DMS 273 (cell line): ENCODE results near the gene ST6GAL1.
"Not testable (repeated sequence)": the region's sequence is repeated elsewhere in the genome, so short reads cannot be mapped to it uniquely, and the experiment has no call there.

Experiments
- DNase-seq: peaks from one replicate; lab custom pipeline; 2025; ENCODE audit not compliant: unreplicated experiment; lab: John Stamatoyannopoulos, UW

The ST6GAL1 gene

DNA sequence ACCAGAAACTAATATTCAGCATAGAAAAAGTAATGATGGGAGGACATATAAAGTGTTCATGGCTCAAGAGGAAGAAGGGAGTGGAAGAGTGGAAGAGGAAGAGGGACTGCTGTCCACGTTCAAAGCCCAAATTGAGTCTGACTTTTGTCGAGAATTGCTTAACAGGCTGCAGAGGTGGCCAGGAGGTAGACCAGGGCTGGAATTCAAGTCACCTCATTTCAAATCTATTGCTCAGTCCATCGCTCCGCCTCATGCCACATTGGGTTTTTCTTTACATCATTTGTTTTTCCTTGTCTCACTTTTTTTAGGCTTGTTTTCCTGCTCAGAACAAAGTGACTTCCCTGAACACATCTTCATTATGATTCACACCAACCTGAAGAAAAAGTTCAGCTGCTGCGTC, 112.0 kb downstream of the ST6GAL1 start:
- no peak for DNase-seq

DNA sequence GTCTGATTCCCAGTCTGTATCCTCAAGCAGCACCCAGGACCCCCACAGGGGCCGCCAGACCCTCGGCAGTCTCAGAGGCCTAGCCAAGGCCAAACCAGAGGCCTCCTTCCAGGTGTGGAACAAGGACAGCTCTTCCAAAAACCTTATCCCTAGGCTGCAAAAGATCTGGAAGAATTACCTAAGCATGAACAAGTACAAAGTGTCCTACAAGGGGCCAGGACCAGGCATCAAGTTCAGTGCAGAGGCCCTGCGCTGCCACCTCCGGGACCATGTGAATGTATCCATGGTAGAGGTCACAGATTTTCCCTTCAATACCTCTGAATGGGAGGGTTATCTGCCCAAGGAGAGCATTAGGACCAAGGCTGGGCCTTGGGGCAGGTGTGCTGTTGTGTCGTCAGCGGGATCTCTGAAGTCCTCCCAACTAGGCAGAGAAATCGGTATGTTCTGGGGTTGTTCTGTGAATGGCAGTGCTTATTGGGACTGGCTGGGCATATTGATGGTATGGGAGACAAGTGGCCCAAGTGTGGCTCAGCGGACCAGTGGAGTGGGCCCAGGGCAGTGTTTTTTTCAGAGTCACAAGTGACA, 112.6 kb downstream of the ST6GAL1 start:
- DNase-seq = no peak

DNA sequence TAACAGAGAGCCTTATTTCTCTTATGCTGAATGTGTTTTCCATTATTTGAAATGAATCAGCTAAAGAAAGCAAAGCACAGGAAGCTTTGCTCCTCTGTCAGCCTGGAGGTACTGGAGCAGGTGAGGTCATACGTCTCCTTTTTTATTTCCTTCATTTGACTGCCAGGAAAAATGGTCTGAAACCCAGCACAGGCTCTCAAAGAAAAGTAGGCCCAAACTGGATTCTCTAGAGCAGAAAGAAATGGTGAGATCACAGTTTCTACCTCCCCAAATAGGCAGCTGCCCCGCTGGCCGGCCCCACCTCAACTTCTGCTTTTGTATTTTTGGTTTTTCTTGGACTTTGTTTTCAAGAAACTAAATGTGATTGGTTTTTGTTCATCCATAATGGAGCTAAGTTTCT, 113.9 kb downstream of the ST6GAL1 start:
- no peak for DNase-seq

DNA sequence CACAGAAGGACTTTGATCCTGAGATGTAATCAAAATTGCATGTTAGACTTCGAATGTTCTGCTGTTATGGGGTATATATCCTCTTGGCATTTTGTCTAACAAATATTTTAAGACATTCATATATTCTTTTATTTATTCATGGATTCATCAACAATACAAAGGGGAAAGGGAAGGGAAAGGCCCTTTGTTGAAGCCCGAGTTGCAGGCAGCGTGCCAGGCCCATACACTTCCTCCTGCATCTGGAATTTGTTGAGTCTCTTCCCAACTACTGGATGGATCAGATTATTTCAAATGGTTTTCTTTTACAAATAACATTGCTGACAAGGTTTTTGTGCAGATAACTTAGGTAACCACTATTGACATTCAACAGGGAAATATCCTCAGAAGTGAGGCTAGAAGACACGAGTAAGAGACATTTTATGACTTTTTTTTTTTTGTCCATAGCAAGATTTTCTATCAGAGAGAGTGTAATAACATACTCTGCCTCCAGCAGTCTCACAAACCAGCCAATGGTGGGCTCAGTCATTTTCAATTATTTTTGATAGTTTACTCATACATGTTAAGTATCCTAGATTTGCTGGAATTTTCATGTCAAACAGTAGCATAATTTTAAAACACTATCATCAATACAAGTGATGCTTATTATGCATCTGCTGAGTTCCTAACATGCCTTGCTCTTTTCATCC, 114.7 kb downstream of the ST6GAL1 start:
- DNase-seq = no peak

DNA sequence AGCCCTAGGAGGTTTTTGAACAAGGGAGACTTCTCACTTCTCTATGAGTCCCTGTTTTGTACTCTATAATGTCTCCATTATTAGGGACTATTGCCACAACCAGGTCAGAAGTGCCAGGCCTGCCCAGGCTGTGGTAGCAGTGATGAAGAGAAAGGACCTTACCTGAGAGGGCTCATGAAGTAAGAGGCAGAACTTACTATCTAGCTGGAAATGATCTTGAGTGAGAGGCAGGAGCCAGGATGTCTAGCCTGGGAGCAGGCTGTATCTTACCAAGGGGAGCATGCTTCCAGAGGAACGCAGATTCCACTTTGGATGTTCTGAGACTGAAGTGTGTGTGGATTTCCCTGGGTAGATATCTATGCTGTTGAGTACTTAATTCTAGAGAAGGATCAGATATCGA, 115.7 kb downstream of the ST6GAL1 start:
- no peak for DNase-seq

DNA sequence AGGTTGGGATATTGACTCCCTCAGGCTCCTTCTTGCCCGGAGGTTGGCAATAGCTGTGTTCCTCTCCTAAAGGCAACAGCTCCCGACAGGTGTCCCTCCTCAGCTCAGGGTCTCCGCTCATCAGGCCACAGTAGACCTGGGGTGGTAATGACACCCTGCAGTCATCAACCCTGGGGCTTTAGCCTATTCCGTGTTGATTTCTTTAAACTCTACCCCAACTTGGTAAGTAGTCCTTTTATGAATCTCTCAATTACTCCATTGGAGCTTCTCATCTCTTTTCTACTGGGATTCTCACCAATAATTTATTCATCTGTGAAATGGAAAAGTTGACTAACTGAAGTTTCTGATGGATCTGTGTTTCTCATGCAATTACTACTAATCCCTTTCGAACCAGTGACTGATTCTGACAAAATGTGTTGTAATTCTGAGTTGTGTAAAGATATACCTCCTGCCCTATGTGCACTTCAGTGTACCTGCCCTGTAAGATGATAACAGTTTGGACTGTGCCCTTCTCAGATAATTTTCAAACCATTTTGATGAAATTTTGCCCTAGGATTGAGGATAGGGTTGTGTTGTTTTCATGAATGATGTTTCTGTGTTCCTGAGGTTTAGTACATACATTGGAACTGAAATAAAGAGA, 119.3 kb downstream of the ST6GAL1 start:
- no peak for DNase-seq

DNA sequence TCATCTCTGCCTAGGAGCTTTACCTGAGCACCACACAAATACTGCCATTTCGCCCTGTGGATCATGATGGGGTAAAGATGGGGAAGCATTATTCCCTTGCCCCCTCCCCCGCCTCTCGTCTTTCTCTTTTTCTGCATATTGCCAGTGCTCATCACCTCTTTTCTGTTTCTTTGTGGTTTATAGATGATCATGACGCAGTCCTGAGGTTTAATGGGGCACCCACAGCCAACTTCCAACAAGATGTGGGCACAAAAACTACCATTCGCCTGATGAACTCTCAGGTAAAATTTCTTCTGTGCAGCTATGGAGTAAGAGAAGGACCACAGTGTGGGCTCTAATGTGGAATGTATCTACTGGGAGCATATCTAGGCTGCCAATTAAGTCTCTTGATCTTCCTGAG, 120.7 kb downstream of the ST6GAL1 start:
- DNase-seq = no peak

DNA sequence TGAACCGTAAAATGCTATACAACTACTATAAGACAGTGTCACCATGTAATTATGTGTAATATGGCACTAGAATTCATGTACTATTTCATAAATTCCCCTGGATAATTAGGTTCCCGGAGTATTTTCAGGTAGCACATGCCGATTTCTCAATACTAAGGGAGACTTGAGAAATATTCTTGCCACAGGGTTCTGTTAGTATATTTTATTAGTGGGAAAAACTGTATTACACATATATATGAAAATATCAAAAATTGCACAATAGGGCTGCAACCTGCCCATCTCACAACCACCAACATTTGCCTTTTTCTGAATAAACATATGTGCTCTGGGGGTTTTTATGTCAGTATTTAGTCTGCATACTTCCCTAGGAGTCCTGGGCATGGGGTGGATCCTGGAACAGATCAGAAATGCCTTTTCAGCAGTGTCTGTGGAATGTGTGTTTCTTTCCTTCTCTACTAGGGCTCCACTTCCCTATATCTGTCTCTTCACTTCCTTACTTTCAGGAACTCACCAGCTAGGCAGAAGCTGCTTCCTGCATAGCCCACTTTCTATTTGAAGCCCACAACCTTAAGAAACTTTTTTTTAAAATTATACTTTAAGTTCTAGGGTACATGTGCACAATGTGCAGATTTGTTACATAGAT, 121.5 kb downstream of the ST6GAL1 start:
- DNase-seq = no peak

DNA sequence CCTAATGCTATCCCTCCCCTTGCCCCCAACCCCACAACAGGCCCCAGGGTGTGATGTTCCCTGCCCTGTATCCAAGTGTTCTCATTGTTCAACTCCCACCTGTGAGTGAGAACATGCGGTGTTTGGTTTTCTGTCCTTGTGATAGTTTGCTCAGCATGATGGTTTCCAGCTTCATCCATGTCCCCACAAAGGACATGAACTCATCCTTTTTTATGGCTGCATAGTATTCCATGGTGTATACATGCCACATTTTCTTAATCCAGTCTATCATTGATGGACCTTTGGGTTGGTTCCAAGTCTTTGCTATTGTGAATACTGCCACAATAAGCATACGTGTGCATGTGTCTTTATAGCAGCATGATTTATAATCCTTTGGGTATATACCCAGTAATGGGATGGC, 122.1 kb downstream of the ST6GAL1 start:
- not testable (repeated sequence) for DNase-seq

DNA sequence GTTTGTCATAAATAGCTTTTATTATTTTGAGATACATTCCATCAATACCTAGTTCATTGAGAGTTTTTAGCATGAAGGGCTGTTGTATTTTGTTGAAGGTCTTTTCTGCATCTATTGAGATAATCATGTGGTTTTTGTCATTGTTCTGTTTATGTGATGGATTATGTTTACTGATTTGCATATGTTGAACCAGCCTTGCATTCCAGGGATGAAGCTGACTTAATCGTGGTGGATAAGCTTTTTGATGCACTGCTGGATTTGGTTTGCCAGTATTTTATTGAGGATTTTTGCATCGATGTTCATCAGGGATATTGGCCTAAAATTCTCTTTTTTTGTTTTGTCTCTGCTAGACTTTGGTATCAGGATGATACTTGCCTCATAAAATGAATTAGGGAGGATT, 124.1 kb downstream of the ST6GAL1 start:
- DNase-seq = not testable (repeated sequence)

DNA sequence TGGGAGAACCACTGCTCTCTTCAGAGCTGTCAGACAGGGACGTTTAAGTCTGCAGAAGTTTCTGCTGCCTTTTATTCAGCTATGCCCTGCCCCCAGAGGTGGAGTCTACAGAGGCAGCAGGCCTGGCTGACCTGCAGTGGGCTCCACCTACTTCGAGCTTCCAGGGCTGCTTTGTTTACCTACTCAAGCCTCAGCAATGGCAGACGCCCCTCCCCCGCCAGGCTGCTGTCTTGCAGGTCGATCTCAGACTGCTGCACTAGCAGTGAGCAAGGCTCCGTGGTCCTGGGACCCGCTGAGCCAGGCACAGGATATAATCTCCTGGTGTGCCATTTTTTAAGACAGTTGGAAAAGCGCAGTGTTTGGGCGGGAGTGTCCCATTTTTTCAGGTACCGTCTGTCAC, 127.5 kb downstream of the ST6GAL1 start:
- DNase-seq = not testable (repeated sequence)

DNA sequence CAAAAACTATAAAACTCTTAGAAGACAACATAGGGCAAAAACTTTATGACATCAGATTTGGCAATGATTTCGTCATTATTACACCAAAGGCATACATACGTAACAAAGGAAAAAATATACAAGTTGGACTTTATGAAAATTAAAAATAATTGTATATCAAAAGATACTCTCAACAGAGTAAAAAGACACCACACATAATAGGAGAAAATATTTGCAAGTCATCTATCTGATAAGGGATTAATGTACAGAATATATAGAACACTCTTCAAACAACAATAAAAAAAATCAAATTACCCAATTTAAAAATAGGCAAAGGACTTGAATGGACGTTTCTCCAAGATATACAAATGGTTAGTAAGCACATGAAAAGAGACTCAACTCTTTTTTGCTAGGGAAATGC, 131.4 kb downstream of the ST6GAL1 start:
- no peak for DNase-seq

DNA sequence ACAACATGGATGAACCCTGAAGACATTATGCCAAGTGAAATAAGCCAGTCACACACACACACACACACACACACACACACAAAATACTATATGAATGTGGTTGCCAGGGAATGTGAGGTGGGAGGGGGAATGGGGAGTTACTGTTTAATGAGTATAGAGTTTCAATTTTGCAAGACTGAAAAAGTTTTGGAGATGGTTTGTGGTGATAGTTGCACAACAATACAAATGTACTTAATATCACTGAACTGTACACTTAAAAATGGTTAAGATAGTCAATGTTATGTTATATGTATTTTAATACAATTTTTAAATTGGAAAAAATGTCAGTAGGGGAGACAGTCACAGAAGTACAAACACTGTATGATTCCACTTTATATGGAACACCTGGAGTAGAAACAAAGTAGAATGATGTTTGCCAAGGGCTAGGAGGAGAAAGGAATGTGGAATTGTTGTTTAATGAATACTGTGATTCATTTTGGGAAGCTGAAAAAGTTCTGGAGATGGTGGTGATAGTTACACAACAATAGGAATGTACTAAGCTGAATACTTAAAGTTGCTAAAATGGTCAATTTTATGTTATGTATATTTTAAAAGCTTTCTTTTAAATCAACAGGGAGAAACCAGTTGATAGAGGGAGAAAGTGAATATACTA, 132.3 kb downstream of the ST6GAL1 start:
- no peak for DNase-seq

DNA sequence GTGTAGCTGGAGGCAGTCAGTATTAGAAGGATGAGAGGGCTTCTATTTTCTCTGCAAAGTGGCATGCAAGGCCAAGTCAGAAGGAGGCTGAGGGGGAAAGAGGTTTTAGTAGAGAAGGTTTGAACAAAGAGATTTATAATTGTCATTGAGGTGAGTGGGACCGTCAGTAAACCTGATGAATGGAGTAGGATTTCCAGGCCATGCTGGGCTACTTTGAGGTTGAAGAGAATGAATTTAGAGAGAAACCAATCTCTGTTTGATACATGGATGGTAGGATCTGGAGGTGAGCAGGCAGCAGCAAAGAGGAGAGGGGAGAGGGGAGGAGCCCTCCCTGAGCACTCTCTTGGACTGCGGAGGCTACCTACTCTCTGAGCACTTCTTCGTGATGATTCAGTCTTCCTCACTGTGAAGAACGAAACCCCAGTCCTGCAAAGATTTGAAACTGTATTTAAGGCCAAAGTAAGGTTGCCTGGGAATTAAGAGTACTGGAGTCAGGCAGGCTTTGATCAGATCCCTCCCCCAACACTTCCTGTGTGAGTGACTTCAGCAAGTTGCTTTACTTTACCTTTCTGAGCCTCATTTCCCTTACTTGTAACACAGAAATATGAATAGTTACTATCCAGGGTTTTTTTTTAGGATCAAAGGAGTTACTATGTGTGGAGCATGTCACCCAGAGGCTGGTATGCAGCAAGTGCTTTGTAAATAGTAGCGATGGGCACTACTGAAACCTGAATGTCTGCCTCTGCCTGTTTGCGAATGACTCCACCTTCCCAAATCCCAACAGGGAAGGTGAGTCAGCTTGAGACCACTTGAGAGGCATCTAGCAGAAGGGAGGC, 133.2 kb downstream of the ST6GAL1 start:
- DNase-seq = no peak

DNA sequence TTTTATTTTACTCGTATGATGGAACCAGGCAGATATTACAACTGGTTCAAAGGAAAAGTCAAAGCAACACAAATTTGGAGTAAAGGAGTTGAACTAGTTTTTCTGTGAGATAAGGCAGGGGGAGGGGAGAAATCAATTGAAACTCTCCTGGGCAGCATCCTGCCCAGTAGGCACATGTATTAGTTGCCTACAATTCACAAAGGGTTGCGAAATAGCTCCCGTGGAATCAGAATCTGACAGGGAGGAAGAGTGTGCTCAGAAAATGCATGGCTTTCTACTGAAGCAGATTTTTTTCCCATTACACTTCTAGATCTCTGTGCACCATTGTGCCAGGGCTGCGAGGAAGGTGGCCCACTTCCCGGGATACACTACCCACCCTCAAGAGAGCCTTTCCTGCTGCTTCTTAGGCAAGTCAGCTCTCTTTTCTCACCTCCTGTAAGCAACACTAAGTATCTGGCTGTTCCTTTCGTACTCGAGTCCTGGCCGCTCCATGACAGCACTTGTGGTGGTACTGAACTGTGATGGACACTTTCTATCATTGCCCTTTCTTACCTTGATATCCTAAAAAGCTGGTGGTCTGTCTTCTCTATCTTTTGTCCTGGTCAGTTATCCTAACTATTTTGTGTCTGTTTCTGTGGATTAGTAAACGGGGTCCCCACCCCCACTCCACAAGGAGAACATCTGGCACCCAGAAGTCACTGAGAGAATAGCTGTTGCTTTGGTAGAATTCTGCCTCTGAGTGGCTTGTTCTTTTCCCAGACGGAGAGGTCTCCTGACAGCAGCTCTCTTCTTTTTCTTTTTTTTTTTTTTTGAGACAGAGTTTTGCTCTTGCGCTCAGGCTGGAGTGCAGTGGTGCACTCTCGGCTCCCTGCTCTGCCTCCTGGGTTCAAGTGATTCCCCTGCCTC, 134.1 kb downstream of the ST6GAL1 start:
- peak; percentile 57 for DNase-seq

DNA sequence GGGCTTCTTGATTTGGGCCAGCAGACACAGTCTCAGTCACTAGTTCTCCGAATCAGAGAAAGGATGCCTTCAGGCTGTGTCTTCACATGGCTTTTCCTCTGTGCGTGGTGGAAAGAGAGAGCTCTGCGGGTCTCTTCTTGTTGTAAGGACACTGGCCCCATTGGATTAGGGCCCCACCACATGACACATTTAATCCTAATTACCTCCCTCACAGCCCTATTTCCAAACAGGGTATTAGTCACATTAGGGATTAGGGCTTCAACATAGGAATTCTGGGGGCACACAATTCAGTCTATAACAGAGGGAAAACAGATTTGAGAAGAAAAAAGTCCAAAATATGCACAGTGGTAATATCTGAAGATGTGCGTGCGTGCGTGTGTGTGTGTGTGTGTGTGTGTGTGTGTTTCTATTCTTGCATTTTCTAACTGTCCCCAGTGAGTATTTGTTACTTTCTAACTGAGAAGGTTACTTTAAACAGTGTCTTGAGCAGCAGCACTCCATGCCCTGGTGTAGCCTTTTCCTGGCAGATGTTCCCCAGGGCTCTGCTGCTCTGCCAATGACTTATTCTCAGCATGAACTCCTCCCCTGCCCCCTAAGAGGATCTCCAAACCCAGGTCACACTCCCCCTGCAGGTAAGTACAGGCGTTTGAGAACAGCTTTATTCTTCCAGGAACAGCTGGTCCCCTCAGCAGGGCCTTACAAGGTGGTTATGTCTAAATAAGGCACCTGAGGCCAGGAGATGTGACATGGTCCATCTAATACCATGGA, 136.1 kb downstream of the ST6GAL1 start:
- peak; percentile 97 for DNase-seq

DNA sequence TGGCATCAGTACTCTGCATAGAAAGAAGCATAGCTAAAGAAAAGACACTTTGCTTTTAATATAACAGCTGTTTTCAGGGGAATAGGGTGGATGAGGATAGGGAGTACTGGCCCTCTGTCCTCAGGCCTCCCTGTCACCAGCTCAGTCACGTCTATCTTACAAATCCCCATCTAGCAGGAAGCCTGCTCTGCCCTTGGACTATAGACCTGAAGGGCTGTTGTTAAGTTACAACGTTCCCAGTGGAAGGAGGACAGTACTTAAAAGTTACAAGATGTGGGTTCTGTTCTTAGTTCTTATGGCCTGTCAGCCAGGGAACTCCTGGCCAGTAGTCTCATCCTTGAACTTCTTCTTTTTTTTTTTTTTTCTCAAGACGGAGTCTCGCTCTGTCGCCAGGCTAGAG, 138.5 kb downstream of the ST6GAL1 start:
- DNase-seq = no peak

DNA sequence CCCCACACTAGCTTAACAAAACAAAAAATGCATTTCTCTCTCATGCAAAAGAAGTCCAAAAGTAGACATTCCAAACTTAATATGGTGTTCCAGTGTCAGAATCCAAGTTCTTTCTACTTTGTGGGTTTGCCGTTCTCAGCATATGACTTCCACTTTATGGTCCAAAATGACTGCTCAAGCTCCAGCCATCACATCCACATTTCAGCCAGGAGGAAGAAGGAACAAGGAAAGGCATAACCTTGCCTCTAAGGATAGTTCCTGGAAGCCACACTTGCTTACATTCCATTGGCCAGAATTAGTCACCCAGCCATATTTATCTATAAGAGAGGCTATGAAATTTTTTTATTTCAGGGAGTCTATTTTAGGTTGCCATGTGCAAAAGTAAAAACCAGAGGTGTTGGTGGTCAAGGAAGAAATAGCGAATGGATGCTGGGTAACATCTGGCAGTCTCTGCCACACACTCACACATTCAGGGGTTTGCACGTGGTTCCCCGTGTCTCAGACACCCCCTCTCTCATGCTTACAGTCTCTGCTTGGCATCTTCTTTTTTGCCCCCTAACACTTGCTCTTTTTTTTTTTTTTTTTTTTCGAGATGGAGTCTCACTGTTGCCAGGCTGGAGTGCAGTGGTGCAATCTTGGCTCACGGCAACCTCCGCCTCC, 139.7 kb downstream of the ST6GAL1 start:
- no peak for DNase-seq
